ENCODE measurements around the gene PPP1R13B.

GRCh38 chr14:103818422-103818821 lies 29.0 kb downstream of the PPP1R13B start:
- TF ChIP-seq FOSL1 (IDR thresholded peaks at IDR 0.05; ENCODE audit: low read depth) (no peak), CTCF (IDR thresholded peaks at IDR 0.05 in 2 of 3, conservative IDR thresholded peaks at IDR 0.05 in 1 of 3; ENCODE audit: borderline replicate concordance in 1 of 3, insufficient read depth in 1 of 3, low read depth in 2 of 3, low read length in 2 of 3) (no peak), EZH2 (IDR thresholded peaks at IDR 0.05) (no peak), POLR2A (IDR thresholded peaks at IDR 0.05; ENCODE audit: borderline replicate concordance, extremely low read depth, insufficient read depth, insufficient read length) (no peak)
